ENCODE data around the gene PHACTR3. TPM values are rescaled to one million over a fixed set of nuclear protein-coding genes. Genes with fewer than 3 reads are reported as not detected.

The PHACTR3 gene
- total RNA-seq, 1 donor = not detected

DNA sequence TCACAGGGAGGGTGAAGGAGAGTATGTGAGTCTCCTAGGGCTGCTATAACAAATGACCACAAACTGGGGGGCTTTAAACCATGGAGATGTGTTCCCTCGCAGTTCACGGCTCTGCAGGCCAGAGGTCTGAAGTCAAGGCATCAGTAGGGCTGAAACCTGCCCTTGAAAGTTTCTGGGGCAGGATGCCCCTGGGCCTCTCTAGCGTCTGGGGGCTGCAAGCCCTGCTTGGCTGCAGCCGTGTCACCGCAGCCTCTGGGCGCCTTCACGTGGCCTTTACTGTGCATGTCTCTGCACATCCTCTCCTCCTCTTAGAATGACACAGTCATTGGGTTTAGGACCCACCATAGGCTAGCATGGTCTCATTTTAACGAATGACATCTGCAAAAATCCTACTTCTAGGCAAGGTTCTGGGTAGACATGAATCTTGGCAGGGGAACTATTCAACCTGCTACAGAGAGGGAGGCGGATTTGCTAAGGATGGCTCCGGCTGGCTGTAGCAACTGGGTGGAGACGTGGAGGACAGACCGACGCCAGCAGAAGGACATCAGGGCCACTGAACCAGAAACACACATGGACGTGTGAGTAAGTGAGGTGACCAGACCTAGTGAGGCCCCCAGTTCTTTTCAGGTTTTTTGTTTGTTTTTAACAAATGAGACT lies 58.6 kb downstream of the PHACTR3 start:
- TF ChIP-seq, protein P1, sequence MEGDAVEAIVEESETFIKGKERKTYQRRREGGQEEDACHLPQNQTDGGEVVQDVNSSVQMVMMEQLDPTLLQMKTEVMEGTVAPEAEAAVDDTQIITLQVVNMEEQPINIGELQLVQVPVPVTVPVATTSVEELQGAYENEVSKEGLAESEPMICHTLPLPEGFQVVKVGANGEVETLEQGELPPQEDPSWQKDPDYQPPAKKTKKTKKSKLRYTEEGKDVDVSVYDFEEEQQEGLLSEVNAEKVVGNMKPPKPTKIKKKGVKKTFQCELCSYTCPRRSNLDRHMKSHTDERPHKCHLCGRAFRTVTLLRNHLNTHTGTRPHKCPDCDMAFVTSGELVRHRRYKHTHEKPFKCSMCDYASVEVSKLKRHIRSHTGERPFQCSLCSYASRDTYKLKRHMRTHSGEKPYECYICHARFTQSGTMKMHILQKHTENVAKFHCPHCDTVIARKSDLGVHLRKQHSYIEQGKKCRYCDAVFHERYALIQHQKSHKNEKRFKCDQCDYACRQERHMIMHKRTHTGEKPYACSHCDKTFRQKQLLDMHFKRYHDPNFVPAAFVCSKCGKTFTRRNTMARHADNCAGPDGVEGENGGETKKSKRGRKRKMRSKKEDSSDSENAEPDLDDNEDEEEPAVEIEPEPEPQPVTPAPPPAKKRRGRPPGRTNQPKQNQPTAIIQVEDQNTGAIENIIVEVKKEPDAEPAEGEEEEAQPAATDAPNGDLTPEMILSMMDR (IDR thresholded peaks at IDR 0.05; ENCODE audit: insufficient read depth, low read depth, low read length) = no peak
- H3K4me3 ChIP-seq (ENCODE audit: low read depth, low read length) = no peak overlapping the region
- DNase-seq (ENCODE audit: low read depth) = no peak

DNA sequence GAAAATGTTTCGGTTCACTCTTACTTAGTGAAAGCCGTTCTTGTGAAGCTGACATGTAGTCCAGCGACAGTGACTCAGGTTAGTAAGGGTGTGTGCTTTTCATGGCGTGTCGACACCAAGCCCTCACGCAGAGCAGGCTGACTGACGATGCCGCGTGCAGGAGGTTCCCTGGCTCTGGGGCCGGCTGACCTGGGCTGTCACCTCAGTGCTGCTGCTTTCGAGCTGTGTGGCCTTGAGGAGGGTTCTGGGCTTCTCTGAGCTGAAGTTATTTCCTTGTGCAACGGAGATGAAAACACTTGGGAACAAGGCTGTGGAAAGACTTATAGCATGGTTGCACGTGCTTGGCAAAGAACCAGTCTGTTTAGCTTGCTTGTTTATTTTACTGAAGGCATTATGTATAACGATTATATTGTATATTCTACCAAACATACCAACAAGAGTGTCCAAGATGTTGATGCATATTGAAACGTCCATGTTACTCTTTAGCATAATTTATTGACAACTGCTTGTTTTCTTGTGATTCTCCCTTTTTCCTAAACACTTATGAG lies 59.2 kb downstream of the PHACTR3 start:
- H3K4me3 ChIP-seq (ENCODE audit: low read depth, low read length) = no peak overlapping the region
- TF ChIP-seq, protein P1 (IDR thresholded peaks at IDR 0.05; ENCODE audit: insufficient read depth, low read depth, low read length) = no peak
- DNase-seq (ENCODE audit: low read depth) = no peak

DNA sequence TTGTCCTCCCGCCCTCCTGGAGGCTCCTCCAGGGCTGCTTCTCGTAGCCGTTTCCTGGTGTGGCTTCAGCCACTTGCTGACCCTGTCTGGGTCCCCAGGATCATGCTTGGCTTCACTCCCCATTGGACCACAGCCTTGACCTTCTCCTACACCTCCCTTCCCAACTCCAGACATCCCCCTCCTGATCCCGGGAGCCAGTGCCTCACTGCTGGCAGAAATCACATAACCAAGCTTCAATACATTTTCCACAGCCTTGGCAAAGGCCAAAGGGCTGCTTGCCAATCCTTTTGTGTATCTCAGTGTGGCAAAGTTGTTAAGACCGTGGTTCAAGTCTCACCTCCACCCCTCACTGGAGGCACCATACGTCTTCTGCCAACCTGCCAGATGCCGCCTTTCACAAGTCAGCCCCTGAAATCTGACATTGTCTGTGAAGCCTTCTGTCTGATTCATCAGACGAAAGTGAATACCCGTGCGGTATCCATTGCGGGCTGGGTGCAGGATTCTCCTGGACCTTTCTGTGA lies 60.1 kb downstream of the PHACTR3 start:
- no peak overlapping the region for H3K4me3 ChIP-seq (ENCODE audit: low read depth, low read length)
- TF ChIP-seq, protein P1 (IDR thresholded peaks at IDR 0.05; ENCODE audit: insufficient read depth, low read depth, low read length) = no peak
- DNase-seq (ENCODE audit: low read depth) = no peak

DNA sequence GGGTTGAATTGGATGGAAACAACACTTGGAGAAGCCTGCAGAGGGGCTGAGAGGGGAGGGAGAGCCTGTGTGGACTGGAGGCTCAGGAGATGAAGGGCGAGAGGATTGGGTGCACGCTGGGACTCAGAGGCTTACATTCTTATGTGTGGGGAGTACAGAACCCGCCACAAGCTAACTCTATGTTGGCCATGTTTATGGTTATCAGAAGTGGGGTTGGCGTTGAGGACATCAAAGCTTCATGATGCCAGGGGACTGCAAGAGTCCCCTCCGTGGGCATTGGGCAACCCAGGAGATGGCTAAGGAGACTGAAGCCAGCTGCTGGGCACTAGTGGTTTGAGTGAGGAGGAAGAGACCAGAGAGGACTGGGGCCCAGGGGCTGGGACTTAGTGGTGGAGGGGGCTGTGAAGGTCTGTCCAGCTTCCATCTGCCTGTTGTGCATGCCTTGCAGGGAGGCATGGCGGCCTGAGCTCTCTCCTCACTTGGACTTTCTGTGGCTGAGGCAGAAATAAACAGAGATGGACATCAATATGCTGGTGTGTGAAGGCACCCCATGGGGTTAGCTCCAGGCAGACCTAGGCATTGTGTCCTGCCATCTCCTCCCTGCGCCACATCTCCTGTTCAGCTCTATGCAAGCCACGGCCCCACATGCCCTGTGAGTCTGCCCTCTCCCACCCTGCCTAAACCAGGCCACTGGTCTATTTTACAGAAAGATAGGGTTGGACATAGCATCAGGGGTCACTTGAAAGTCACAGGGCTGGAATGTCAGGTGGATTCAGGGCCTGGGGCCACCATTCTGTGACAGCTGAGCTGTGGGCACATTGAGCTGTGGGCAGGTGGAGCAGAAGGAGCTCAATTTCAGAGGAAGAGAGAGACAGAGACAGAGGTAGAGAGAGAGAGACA lies 61.6 kb downstream of the PHACTR3 start:
- no peak overlapping the region for H3K4me3 ChIP-seq (ENCODE audit: low read depth, low read length)
- TF ChIP-seq, protein P1 (IDR thresholded peaks at IDR 0.05; ENCODE audit: insufficient read depth, low read depth, low read length) = no peak
- DNase-seq (ENCODE audit: low read depth) = no peak

DNA sequence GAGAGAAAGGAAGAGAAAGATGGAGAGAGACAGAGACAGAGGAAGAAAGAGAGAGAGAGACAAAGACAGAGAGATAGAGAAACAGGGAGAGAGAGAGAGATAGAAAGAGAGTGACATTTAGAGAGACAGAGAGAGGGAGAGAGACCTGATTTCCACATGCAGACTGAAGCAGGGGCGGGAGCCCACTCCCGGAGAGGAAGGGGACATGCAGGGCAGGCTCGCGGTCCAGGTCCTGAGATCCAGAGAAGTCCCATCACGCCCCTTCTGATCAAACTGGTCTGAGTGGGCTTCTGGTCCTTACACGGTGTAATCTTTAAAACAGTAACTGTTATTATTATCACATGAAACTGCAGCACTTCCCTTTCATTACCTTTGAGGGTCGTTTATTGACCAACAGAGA lies 62.2 kb downstream of the PHACTR3 start:
- H3K4me3 ChIP-seq (ENCODE audit: low read depth, low read length) = no peak overlapping the region
- DNase-seq (ENCODE audit: low read depth) = no peak
- TF ChIP-seq, protein P1 (IDR thresholded peaks at IDR 0.05; ENCODE audit: insufficient read depth, low read depth, low read length) = no peak

DNA sequence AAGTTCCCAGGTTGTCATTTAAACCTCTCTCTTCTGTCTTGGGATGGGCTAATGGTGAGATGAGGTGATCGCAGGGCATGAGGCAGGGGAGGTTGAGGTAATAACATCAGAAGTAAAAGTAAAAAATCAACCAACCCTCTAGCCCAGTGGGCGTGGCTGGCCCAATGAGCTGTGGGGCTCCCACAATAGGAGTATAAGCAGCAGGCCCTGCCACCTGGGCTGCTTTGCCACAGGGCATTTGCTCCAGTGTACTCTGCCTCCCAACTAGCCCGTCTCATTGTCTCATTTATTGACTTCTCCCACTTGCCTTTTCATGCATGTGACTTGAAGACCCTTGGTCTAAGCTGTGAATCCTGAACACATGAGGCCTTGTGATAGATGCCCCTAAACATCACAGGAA lies 62.8 kb downstream of the PHACTR3 start:
- DNase-seq (ENCODE audit: low read depth) = no peak
- TF ChIP-seq, protein P1 (IDR thresholded peaks at IDR 0.05; ENCODE audit: insufficient read depth, low read depth, low read length) = no peak

More for the DNA sequence above, 62.8 kb downstream of the PHACTR3 start:
- no peak overlapping the region for H3K4me3 ChIP-seq (ENCODE audit: low read depth, low read length)

Measured in fibroblast of villous mesenchyme (primary cell).